Measurements from ENCODE around the gene TFPT.

The TFPT gene, protein sequence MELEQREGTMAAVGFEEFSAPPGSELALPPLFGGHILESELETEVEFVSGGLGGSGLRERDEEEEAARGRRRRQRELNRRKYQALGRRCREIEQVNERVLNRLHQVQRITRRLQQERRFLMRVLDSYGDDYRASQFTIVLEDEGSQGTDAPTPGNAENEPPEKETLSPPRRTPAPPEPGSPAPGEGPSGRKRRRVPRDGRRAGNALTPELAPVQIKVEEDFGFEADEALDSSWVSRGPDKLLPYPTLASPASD

DNA sequence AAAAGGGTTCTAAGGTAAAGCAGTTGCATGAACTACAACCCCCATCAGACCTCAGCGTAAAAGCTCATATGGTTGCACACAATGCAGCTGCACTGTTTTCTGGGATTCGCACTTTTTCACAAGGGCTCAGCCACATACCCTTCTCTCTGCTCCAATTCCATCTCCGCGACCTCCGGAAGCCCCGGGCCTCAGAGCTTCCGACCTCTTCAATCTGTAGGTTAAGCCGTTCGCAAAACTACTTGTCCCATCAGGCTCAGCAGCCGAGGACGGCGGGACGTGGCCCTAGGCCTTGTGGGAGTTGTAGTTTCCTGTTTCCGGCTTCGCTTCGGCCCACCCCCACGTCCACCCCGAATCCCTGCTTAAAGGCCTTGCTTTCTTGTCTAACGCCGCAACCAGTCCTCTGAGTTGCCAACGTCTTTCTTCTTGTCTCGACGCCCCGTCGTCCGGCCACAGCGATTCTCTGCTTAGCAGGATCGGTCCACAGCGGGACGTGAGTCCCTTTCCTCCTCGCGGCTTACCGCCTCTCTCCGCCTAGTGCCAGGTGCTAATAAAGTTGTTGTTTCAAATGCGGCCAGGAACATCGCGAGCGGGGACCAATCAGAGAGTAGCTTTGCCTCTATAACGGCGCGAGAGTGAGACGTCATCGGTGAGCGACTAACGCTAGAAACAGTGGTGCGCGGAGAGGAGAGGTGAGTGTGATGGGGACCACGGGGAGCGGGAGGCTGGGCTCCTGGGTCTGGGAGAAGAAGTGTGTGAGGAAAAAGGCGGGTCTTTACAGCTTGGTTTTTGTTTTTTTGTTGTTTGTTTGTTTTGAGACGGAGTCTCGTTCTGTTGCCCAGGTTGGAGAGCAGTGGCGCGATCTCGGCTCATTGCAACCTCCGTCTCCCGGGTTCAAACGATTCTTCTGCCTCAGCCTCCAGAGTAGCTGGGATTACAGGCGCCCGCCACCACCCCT lies at the start of gene TFPT, which contains the start of gene PRPF31:
TSS of gene TFPT (minus strand) at position 549 of the 955 bp plus-strand sequence. CDS start at position 161, 388 bp downstream.
TSS of gene PRPF31 (plus strand) at position 646 of the 955 bp plus-strand sequence. CDS start 2,525 bp downstream, outside the sequence.
- in situ Hi-C loops (cut with MboI; ENCODE audit: low sequenced_read_pairs): no loop called here

DNA sequence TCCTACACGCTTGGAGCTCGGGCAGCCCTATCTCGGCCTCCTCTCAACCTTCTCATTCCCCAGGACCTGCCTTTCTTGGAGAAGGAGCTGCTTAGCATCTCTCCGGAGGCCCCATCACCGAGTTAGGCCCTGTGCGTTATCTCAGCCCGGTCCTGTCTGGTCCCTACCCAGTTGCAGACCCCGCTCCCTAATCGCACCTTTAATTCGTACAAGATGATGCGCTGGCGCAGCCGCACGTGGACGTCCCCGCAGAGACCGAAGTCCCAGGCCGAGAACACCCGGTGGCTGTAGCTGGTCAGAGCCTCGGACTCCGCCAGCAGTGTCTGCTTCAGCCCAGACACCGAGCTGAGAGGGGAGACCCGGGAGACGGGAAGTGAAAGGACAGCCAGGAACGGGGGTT lies 49.8 kb upstream of the TFPT start:
- in situ Hi-C loops (cut with MboI; ENCODE audit: low sequenced_read_pairs): no loop called here

DNA sequence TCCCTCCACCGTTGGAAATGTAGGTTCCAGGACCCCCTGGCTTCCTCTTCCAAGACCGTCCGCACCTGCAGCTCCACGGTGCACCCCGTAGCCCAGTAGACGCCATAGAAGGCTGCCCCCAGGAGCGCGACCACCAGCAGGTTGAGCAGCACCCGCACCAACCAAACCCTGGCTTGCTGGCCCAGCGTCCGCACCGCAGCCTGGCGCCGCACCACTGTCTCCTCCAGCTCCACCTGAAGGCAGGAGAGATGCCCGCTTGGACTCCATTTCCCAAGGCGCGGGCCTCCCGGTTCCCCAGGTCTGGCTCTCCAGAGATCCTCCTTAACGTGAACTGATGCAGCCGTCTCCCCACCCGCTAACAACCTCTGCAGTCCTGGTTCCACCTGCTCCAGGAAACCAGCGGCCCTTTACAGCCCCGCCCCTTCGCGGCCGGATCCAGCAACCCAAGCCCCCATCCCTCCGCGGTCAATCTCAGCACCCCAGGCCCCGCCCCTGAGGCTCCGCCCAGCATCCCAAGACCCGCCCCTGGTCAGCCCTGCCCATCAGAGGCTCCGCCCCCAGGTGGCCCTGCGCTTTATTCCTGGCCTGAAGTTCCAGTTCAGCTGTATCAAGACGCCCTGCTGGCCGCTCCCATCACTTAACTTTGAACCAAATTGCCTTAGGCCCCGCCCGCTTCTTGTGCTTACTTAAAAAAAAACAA lies 49.1 kb upstream of the TFPT start:
- in situ Hi-C loops (cut with MboI; ENCODE audit: low sequenced_read_pairs): no loop called here

DNA sequence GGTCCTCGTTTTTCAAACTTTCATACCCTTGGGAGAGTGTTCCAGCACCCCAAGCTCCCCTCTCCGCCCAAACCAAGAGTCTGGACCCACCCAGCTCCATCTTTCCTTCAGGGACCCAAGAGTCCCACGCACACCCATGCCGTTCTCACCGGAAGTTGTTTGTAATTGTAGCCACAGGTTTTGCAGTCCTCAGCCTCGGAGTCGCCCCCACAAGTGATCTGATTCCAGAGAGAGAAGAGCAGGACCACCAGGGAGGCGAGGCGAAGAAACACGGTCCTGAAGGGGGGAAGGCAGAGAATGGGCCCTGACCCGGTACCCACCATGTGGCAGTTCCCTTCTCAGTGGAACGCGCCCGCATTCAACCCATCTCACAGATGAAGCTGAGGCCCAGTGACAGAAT lies 47.4 kb upstream of the TFPT start:
- in situ Hi-C loops (cut with MboI; ENCODE audit: low sequenced_read_pairs): no loop called here

DNA sequence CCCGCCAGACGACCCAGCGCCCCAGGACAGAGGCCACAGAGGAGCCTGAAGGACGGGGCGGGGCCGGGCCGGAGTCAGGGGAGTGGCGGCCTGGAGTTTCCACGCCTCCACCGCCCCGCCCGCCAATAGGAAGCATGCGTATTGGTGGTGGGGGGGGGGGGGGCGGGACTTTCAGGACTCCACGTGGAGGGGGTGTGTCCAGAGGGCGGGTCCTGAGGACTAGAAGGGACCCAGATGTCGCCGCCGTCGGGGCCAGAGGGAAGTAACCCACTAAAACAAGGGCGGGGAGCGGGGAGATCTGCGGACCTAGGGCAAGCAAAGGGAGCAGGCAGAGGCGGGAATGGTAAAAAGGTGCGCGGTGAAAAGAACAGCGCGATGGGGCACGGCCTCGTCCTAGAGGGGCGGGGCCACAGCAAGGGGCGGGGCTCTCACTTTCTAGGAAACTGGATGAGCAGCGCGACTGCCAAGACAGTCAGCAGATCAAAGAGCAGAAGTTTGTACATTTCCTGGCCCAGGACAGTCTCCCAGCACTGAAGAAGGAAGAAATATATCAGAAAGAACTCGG lies 46.9 kb upstream of the TFPT start:
- in situ Hi-C loops (cut with MboI; ENCODE audit: low sequenced_read_pairs): no loop called here

DNA sequence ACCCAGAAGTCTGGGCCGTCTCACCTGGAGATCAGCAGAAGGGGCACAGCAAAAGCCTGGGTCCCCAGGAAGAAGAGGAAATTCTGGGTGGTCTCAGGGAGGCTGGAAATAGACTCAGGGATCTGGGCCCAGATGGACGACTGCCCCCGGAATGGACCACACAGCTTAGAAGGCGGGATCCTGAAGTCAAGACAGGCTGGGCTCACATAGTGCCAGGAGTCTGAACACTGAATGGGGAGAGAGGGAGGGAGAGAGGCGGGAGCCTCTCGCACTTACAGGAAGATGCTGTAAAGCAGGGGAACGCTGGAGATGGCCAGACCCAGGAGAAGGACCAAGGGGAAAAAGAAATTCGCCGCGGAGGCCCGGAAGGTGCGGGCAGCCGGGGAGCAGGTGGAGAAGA lies 45.4 kb upstream of the TFPT start:
- in situ Hi-C loops (cut with MboI; ENCODE audit: low sequenced_read_pairs): no loop called here

DNA sequence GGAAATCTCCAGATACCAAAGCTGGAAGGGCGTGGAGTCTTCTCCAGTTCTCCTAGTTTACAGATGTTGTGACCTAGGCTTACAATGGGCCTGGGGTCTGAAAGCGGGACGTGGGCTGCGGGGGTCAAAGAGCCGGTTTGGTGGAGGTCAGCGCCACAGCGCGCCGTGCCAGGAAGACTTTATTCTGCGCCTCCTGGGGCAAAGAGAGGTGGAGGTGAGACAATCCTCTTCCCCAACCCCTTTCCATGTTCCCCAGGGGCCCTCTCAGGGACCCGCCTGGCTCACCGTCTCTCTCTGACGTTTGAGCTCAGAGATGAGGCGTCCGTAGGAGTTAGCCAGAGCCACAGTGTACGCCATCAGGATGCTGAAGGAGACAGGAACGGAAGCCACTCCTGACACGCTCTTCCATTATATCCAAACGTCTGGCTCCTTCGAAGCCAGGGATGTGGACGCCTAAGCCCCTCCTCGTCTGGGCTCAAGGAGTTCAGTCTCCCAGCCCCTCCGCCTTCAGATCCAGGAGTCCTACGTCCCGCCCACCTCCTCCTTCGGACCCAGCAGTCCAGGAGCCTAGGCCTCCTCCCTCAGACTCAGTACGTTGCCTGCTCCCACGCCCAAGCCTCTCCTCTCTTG lies 44.8 kb upstream of the TFPT start:
- in situ Hi-C loops (cut with MboI; ENCODE audit: low sequenced_read_pairs): no loop called here

DNA sequence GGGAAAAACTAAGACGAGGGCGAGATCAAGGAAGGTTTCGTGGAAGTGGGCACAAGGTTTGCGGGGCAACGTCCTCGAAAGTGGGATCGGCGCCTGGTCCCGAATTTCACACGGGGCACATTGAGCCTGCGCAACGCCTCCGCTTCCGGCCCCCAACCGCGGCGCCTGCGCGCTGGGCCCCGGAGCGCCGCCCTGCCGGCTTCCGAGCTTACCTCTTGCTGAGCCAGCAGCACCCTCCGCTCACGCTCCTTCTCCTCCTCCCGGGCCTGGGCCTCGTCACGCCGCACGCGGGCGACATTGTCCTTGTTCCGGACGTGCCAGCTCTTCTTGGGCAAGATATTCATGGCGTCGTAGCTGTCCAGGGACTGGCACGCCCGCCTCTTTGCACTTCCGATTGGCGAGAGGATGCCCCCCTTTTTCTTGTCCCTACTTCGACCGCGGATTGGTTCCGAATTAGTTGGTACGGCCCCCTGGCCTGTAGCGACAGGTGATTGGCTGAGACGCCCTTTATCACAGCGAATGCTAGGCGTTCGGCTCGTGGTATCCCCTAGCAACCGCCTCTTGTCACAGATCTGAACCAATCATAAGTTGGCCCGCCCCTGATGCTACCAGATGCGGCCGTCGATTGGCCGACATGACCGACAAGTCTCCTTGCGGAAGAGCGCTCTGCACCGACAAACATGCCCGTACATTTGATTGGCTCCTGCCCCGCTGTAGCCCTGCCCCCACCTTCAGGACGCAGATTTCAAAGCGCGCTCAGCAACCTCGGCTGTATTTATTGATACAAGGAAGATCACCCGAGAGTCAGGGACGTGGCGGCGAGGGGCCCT lies 44.1 kb upstream of the TFPT start, which contains the start of gene LENG1:
TSS of gene LENG1 (minus strand) at position 370 of the 830 bp plus-strand sequence. CDS start at position 344, 26 bp downstream.
- in situ Hi-C loops (cut with MboI; ENCODE audit: low sequenced_read_pairs): no loop called here

DNA sequence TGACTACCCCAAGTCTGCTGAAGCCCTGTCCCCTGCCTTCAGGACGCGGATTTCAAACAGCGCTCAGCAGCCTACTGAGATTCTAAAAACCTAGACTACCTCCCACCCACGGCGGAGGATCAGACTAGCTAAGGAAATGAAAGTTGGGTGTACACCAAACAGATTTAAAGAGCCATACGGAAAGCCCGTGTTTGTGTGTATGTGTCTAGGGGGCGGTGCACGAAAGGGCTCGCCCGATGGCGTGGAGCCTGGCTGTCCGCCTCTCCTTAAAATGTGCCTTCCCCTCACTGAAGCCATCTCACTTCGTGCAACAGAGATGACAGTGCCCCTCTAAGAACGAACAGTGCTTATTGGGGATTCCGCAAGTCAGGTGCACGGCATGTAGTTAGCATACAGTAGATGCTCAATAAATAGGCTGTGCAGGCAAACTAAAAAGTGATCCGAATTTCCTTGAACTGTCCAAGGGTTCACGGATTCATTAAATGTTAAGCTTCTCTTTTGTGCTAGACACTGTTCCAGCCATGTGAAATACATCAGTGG lies 43.4 kb upstream of the TFPT start:
- in situ Hi-C loops (cut with MboI; ENCODE audit: low sequenced_read_pairs): no loop called here

DNA sequence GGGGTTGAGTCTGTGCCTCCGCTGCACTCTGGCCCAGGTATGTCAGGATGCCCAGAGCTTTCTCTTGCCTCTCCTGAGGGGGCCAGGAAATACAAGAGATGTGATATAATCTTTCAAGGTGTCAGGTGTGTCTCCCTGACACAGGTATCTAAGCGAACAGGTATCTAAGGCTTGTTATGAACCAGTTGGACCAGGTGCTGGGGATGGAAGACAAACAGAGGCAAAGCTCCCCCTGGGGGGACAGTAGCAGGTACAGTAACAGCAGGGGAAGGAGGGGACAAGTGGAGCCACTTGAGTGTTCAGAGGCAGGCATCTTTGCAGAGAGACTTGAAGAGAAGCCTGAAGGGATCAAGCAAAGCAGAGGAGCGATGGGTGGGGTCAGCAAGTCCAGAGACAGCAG lies 41.5 kb upstream of the TFPT start:
- in situ Hi-C loops (cut with MboI; ENCODE audit: low sequenced_read_pairs): no loop called here

DNA sequence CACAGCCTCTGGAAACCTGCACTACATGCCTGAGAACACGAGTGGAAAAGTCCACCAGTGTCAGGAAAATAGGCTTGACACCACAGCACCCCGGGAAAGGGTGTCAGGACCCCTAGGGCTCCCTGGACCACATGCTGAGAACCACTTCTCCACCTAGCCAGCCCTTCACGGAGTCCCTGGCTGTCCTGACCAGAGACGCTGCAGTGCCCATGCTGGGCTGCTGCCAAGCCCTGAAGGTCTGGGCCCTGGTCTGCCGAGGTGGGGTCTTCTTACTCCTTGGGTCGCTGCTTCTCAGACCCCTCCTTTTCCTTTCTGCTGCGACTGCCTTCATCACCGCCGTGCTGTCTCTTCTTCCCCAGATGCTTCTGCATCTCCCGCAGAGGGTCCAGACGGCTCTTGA lies 41.0 kb upstream of the TFPT start:
- in situ Hi-C loops (cut with MboI; ENCODE audit: low sequenced_read_pairs): no loop called here

DNA sequence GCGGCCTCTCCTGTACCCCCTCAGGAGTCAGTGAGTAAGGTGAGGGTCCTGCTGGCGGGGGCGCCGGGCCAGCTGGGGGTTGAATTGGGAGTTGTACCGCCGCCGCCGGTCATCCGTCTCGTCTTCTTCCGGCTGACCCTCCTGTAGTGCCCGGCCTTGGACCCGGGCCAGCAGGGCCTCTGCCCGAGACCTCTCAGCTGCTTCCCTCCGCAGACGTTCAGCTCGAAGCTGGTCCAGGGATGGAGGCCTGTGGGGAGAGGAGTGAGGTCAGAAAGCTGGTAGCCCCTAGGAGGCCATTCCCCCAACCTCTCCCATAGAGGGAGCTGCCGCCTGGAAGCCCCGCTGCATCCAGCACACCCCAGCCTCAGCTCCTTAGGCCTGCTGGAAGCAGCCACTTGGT lies 40.2 kb upstream of the TFPT start:
- in situ Hi-C loops (cut with MboI; ENCODE audit: low sequenced_read_pairs): no loop called here

DNA sequence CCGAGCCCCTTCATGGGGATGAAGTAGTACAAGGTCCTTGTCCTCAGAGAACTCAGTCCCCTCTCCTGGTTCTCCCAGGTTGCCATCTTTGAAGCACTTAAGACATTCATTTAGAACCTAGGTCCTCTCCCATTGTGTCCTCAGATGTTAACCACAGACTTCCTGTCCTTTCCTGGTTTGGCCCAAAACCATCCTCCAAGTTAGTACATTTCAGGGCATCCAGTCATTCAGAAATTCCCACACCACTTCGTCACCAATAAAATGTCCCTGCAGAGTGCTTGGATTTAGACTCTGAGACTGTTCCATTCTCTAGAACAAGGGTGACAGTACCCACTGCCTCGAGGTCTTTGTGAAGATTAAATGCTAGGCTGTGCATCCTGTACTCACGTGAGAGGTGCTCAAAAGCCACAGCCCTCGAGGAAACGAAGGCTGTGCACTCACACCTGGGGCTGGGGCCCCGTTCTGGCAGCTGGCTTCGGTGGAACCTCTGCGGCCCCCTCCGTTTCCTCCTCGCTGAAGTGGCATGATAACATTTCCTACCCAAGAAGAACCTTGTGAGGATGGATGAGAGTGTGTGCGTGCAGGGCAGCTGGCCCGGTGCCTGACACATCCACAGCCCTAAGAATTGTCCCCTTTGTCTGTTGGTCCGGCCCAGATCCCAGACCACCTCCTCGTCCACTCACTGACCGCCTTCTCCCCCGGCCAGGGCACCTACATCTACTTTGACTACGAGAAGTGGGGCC lies 39.3 kb upstream of the TFPT start:
- in situ Hi-C loops (cut with MboI; ENCODE audit: low sequenced_read_pairs): no loop called here

DNA sequence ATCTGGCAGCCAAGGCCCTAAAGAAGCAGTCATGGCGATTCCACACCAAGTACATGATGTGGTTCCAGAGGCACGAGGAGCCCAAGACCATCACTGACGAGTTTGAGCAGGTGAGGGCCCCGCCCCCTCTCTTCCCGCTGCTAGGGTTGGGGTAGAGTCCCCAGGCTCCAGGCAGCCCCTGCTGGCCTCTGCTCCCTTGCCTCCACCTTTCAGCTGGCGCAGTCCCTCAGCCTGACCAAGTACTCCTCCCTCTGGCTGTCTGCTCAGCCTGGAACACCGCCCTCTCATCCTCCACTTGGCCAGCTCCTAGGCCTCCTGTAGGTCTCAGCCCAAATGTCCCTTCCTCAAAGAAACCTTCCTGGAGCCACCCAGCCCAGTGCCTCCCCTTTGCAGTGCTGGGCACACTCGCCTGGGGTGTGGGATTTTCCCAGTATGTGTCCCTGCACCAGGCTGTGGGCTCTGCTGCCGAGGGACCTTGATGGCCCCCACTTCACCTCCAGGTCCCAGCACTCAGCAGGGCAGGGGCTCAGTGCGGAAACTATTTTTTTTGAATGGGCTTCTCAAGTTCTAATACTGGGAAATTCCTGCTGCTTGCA lies 38.4 kb upstream of the TFPT start:
- in situ Hi-C loops (cut with MboI; ENCODE audit: low sequenced_read_pairs): no loop called here

DNA sequence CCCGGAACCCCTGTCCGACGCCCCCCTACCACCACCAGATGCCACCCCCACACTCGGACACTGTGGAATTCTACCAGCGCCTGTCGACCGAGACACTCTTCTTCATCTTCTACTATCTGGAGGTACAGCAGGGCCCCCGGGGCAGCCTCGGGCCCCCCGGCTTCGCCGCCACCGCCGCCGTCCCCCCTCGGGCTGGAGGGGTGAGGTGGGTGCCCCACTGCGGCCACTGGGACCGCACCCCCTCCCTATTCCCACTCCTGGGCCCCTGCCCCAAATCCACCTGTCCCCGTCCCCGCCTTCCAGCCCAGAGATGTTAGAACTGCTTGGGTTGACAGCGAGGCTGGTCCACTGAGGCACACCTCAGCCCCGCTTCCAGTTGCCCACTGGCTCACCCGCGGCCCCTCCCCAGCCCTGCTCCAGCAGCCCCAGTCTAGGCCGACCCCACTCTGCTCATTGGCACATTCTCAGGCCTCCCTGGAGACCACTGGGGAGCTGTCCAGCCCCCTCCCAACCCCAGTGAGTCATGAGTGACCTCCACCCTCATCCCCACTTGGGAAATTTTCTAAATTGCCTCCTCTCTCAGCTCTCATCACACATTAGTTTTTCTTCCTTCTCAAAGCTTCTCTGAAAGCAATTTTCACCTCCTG lies 37.5 kb upstream of the TFPT start:
- in situ Hi-C loops (cut with MboI; ENCODE audit: low sequenced_read_pairs): no loop called here

DNA sequence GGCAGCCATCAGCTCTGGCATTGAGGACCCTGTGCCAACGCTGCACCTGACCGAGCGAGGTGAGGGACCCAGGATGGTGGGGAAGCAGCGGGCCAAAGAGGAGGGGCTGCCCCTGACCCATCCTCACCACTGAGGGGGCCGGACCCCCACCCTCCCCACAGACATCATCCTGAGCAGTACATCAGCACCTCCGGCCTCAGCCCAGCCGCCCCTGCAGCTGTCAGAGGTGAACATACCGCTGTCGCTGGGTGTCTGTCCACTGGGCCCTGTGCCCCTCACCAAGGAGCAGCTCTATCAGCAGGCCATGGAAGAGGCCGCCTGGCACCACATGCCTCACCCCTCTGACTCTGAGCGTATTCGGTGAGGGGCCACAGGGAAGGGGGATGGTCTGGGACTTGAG lies 36.8 kb upstream of the TFPT start:
- in situ Hi-C loops (cut with MboI; ENCODE audit: low sequenced_read_pairs): no loop called here

DNA sequence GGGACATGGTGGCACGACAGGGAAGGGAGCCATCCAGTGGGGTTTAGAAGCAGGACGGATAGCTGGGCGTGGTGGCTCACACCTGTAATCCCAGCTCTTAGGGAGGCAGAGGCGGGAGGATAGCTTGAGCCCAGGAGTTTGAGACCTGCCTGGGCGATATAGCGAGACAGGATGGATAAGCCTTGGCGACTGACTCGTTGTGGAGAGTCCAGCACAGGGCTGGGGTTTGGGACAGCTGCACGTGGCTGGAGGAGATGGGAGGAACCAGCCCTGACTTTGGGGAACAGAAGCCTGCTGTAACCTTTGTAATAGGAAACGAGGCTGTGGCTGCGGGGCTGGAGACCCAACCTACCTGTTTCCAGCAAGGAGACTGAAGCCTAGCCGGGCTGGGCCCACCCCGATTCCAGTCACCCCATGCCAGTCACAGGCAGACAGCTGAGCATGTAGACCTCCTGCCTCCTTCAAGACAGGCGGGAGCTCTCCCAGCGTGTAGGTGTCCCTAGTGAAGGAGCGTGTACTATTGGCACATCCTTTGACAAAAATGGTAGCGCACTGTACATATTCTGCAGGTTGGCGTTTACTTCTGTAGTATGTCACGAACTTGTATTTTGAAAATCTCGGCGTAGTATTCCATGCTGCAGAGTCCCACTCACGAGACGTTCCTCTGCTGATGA lies 36.0 kb upstream of the TFPT start:
- in situ Hi-C loops (cut with MboI; ENCODE audit: low sequenced_read_pairs): no loop called here

Measured in HL-60/S4 treated with phorbol 12-myristate 13-acetate at 8.2 ng/mL for 4 days and 3 days (cell line).